OCI-LY3 (cell line): ENCODE results near the gene PRR14L.
"Not testable (repeated sequence)": the region's sequence is repeated elsewhere in the genome, so short reads cannot be mapped to it uniquely, and the experiment has no call there.

Source experiments
- H2AFZ ChIP-seq: fragments of 200-600, 300-600 bp; shearing (Covaris generic); 2 replicates; pipeline ENCODE4 v1.6.0; 2014; ENCODE audit warnings: antibody characterized with exemption, low read depth, low read length
- H3K27ac ChIP-seq: fragments of 200-600, 300-600 bp; sonication (generic); 2 replicates; pipeline ENCODE4 v1.5.1; 2014; ENCODE audit warnings: mild to moderate bottlenecking, low read length, moderate library complexity, mixed read lengths
- H3K27me3 ChIP-seq: fragments of 200-600, 300-600 bp; sonication (generic); 2 replicates; pipeline ENCODE4 v1.6.1; 2014; ENCODE audit warnings: low read depth, low read length, mixed read lengths
- H3K36me3 ChIP-seq: fragments of 200-600, 300-600 bp; sonication (generic); replicated peaks from 2 replicates; pipeline ENCODE3; 2014; ENCODE audit warnings: low read depth, low read length, mixed read lengths
- H3K4me1 ChIP-seq: fragments of 300-600, 200-600 bp; sonication (generic); 2 replicates; pipeline ENCODE4 v1.6.1; 2014; ENCODE audit warnings: low read length, mixed read lengths
- H3K4me2 ChIP-seq: fragments of 200-600, 300-600 bp; sonication (generic); 2 replicates; pipeline ENCODE4 v1.6.1; 2014; ENCODE audit warnings: low read length, mixed read lengths
- H3K4me3 ChIP-seq: fragments of 300-600, 200-600 bp; sonication (generic); 2 replicates; pipeline ENCODE4 v1.5.1; 2014; ENCODE audit warnings: antibody characterized with exemption, mild to moderate bottlenecking, low read length, moderate library complexity
- H3K79me2 ChIP-seq: fragments of 300-600, 200-600 bp; shearing (Covaris generic); 2 replicates; pipeline ENCODE4 v1.6.1; 2014; ENCODE audit warnings: mild to moderate bottlenecking, low read length, mixed read lengths
- H3K9ac ChIP-seq: fragments of 300-600, 200-600 bp; shearing (Covaris generic); 2 replicates; pipeline ENCODE4 v1.6.0; 2014; ENCODE audit warnings: mild to moderate bottlenecking, low read length, moderate library complexity
- H3K9me3 ChIP-seq: fragments of 200-600, 300-600 bp; shearing (Covaris generic); 2 replicates; pipeline ENCODE4 v1.6.1; 2014; ENCODE audit warnings: low read length, mixed read lengths; ENCODE audit not compliant: insufficient read depth
- H4K20me1 ChIP-seq: fragments of 200-600, 300-600 bp; sonication (generic); 2 replicates; pipeline ENCODE4 v1.6.1; 2016; ENCODE audit warnings: low read length, mixed read lengths; ENCODE audit not compliant: insufficient read depth
- EZH2phosphoT487 ChIP-seq: fragments of 200-600 bp; shearing (Covaris generic); IDR thresholded peaks from 2 replicates; pipeline ENCODE4 v1.6.1; 2018; ENCODE audit warnings: antibody characterized with exemption, mixed run types, low read depth
- TF ChIP-seq, protein P1 (sequence below): fragments of 200-600, 300-600 bp; sonication (generic); IDR thresholded peaks from 2 replicates; pipeline ENCODE4 v1.5.1; 2014; ENCODE audit warnings: antibody characterized with exemption, low read length, low read depth

PRR14L gene

DNA sequence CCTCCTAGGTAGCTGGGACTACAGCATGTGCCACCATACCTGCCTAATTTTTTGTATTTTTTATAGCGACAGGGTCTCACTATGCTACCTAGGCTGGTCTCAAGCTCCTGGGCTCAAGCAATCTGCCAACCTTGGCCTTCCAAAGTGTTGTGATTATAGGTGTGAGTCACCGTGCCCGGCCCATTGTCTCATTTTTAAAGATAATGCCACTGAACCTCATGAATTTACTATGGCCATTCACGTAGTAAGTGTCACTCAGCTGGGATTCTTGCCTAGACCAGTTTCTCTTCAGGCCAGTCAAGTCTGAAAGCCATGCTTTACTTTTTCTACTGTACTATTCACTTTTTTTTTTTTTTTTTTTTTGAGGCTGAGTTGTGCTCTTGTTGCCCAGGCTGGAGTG, 26.3 kb upstream of the PRR14L start:
- Histone ChIP-seq H3K27me3 (no peaks in the 10 kb centered on the region), H4K20me1 (no peaks in the 10 kb centered on the region), H3K9me3 (no peaks in the 10 kb centered on the region), H3K9ac (no peak overlapping the region), H3K27ac (no peak overlapping the region), H3K4me1 (no peaks in the 10 kb centered on the region), H2AFZ (no peak overlapping the region), H3K4me3 (no peak overlapping the region), H3K36me3 (peaks cover 24% of the 10 kb centered on the region), H3K4me2 (no peak overlapping the region), H3K79me2 (no peaks in the 10 kb centered on the region)
- TF ChIP-seq EZH2phosphoT487 = no peak
- TF ChIP-seq, protein P1, sequence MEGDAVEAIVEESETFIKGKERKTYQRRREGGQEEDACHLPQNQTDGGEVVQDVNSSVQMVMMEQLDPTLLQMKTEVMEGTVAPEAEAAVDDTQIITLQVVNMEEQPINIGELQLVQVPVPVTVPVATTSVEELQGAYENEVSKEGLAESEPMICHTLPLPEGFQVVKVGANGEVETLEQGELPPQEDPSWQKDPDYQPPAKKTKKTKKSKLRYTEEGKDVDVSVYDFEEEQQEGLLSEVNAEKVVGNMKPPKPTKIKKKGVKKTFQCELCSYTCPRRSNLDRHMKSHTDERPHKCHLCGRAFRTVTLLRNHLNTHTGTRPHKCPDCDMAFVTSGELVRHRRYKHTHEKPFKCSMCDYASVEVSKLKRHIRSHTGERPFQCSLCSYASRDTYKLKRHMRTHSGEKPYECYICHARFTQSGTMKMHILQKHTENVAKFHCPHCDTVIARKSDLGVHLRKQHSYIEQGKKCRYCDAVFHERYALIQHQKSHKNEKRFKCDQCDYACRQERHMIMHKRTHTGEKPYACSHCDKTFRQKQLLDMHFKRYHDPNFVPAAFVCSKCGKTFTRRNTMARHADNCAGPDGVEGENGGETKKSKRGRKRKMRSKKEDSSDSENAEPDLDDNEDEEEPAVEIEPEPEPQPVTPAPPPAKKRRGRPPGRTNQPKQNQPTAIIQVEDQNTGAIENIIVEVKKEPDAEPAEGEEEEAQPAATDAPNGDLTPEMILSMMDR = no peak

DNA sequence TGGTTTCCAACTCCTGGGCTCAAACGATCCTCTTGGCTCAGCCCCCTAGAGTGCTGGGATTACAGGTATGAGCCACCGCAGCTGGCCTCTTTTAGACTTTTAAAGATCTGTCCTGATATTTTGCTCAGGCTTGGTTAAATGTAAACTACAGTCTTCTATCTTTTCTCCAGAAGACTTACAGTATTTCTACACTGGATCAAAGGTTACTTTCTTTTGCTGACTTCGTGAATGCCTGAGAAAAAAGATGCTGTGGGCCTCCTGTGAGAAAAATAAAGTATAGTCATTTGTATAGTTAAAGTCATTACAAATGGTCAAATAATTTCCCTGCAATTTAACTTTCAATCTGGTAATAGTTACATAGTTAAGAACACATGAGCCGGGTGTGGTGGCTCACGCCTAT, 23.5 kb upstream of the PRR14L start:
- peaks cover 30% of the 10 kb centered on the region for H3K36me3 ChIP-seq

DNA sequence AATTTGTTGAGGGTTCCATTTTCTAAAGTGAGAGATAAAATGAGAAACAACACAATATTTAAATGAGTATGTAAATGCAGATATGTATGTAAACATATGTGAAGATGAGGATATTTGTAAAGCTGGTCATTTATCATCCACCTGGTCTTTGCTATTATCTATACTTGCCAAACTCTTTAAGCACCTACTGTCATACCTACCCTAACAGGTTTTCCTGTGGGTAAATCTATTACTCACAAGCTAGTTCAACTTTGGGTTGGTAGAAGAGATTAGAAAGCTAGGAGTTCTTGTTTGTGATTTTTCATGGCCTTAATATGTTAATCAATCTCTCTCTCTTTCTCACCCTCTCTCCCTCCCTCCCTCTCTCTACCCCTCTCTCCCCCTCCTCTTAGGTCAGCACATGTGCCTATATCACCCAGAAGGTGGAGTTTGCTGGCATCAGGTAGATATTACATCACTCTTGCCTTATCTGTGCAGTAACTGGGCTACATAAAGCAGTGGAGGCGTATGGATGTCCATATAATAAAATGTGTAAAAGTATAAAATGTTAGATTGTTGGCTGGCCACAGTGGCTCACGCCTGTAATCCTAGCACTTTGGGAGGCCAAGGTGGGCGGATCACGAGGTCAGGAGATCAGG, 18.6 kb upstream of the PRR14L start:
- Histone ChIP-seq H2AFZ (no peak overlapping the region), H3K79me2 (no peaks in the 10 kb centered on the region), H3K9me3 (no peaks in the 10 kb centered on the region), H3K4me2 (peak overlapping the region; percentile 36), H3K36me3 (peaks cover 44% of the 10 kb centered on the region), H3K4me1 (peaks cover 23% of the 10 kb centered on the region), H3K27me3 (no peaks in the 10 kb centered on the region), H4K20me1 (no peaks in the 10 kb centered on the region), H3K27ac (peak overlapping the region; percentile 86), H3K9ac (peak overlapping the region; percentile 26; the same call in 1 of the 2 replicates), H3K4me3 (peak overlapping the region; percentile 8; the same call in 1 of the 2 replicates)
- no peak for TF ChIP-seq EZH2phosphoT487
- TF ChIP-seq, protein P1 = no peak

More for the DNA sequence above, 23.5 kb upstream of the PRR14L start:
- Histone ChIP-seq H3K27ac (no peak overlapping the region), H2AFZ (no peak overlapping the region), H3K9ac (no peak overlapping the region), H3K9me3 (no peaks in the 10 kb centered on the region), H4K20me1 (no peaks in the 10 kb centered on the region), H3K4me2 (no peak overlapping the region), H3K79me2 (no peaks in the 10 kb centered on the region), H3K4me3 (no peak overlapping the region), H3K4me1 (peaks cover 19% of the 10 kb centered on the region), H3K27me3 (no peaks in the 10 kb centered on the region)
- TF ChIP-seq, protein P1 = no peak
- TF ChIP-seq EZH2phosphoT487 = no peak

DNA sequence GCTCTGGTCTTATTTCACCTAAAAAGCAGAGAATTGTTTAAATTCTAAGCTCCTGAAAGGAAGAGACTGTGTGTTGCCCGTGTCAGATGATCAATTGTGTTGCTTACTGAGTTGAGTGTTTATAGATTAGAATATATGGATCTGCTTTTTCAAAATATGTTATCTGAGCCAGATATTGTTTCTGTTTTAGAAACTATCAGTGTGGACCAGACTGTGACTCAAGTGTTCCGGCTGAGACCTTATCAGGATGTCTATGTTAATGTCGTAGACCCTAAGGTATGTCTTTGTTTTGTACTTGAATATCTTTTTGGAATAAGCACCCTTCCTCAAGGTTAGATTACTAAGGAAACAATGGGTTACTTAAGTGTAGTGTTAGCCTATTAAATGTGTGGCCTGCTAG, 14.9 kb upstream of the PRR14L start:
- TF ChIP-seq, protein P1 = no peak
- TF ChIP-seq EZH2phosphoT487 = no peak
- H3K27ac ChIP-seq = no peak overlapping the region
- H4K20me1 ChIP-seq = no peaks in the 10 kb centered on the region
- H3K9ac ChIP-seq = no peak overlapping the region
- H3K9me3 ChIP-seq = no peaks in the 10 kb centered on the region
- H3K4me1 ChIP-seq = peaks cover 18% of the 10 kb centered on the region
- no peak overlapping the region for H2AFZ ChIP-seq
- no peaks in the 10 kb centered on the region for H3K79me2 ChIP-seq
- H3K36me3 ChIP-seq = peaks cover 38% of the 10 kb centered on the region
- H3K4me3 ChIP-seq = no peak overlapping the region
- no peak overlapping the region for H3K4me2 ChIP-seq
- no peaks in the 10 kb centered on the region for H3K27me3 ChIP-seq

DNA sequence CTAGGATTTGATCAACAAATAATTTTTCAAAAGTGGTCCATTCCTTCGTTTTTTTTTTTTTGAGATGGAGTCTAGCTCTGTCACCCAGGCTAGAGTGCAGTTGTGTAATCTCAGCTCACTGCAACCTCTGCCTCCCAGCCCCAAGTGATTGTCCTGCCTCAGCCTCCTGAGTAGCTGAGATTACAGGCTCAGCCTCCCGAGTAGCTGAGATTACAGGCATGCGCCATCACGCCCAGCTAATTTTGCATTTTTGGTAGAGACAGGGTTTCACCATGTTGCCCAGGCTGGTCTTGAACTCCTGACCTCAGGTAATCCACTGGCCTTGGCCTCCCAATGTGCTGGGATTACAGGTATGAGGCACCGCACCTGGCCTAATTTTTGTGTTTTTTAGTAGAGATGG, 8.9 kb upstream of the PRR14L start:
- peaks cover 15% of the 10 kb centered on the region for H3K79me2 ChIP-seq
- not testable (repeated sequence) for H3K27me3 ChIP-seq, H3K27ac ChIP-seq, H2AFZ ChIP-seq, H4K20me1 ChIP-seq, H3K4me2 ChIP-seq, H3K4me1 ChIP-seq, H3K9ac ChIP-seq, H3K9me3 ChIP-seq, H3K4me3 ChIP-seq
- H3K36me3 ChIP-seq = peaks cover 19% of the 10 kb centered on the region
